GM12878 (cell line): ENCODE measurements around the gene MOBP. TPM values are rescaled to one million over a fixed set of nuclear protein-coding genes. Genes with fewer than 3 reads are reported as not detected.

ENCODE experiments used
- ATAC-seq: fragments of 200-7000 bp; cut with Tn5 transposase; 3 replicates; pipeline ENCODE4 v1.9.1; 2020; ENCODE audit warnings: mild to moderate bottlenecking, moderate library complexity
- BruUV-seq: library from RNA; stranded (reverse); fragments of 400-500 nt; replicated peaks from 2 replicates; lab custom pipeline; 2021; lab: Mats Ljungman, UMichigan
- CTCF ChIA-PET: fragments of 300-600 bp; sonication (Branson Sonifier 250); formaldehyde crosslinking; extraction: SDS; loops from one replicate; lab custom pipeline; 2021; ENCODE audit warnings: inconsistent platforms; lab: Yijun Ruan, JAX
- POLR2A ChIA-PET: fragments of 350-600 bp; formaldehyde crosslinking; extraction: SDS; loops from one replicate; lab custom pipeline; 2021; ENCODE audit warnings: inconsistent platforms; lab: Charles Lee
- RAD21 ChIA-PET: fragments of 300-600 bp; sonication (Branson Sonifier 250); formaldehyde crosslinking; loops from one replicate; lab custom pipeline; 2023; ENCODE audit warnings: antibody characterized with exemption; ENCODE audit not compliant: unreplicated experiment; lab: Charles Lee
- SMC1A ChIA-PET: fragments of 300-600 bp; sonication (Branson Sonifier 250); formaldehyde crosslinking; loops from one replicate; lab custom pipeline; 2023; ENCODE audit not compliant: unreplicated experiment, uncharacterized antibody; lab: Charles Lee
- DNase-seq: peaks from one replicate; pipeline ENCODE4 v3.0.0-alpha.2; 2011; ENCODE audit warnings: low read depth, low spot score
- FAIRE-seq: peaks from 3 replicates; lab custom pipeline; 2011; peaks lifted over from hg19 to GRCh38; lab: Jason Lieb, UNC
- H2AFZ ChIP-seq: 2 replicates; pipeline ENCODE4 v1.6.0; 2011; ENCODE audit warnings: low read depth, low read length, control low read depth; ENCODE audit not compliant: control insufficient read depth
- H3K27ac ChIP-seq: 2 replicates; pipeline ENCODE4 v1.5.1; 2011; ENCODE audit warnings: control low read depth; ENCODE audit not compliant: control insufficient read depth, insufficient read depth
- H3K27me3 ChIP-seq, 2 experiments: replicated peaks in 1 of 2; 2 replicates each; pipeline versions ENCODE4 v1.6.0 to v1.6.1; 2011; ENCODE audit warnings: low read length in 1 of 2; ENCODE audit not compliant: control insufficient read depth in 2 of 2, insufficient read depth in 2 of 2
- H3K36me3 ChIP-seq, 2 experiments: 2 replicates each; pipeline ENCODE4 v1.5.1; 2011; ENCODE audit warnings: low read length in 1 of 2; ENCODE audit not compliant: control insufficient read depth in 2 of 2, insufficient read depth in 2 of 2
- H3K4me1 ChIP-seq: 2 replicates; pipeline ENCODE4 v1.6.1; 2011; ENCODE audit warnings: mild to moderate bottlenecking, low read length, moderate library complexity, mixed read lengths; ENCODE audit not compliant: control insufficient read depth, insufficient read depth
- H3K4me2 ChIP-seq: 2 replicates; pipeline ENCODE4 v1.6.0; 2011; ENCODE audit warnings: control low read depth; ENCODE audit not compliant: control insufficient read depth, insufficient read depth
- H3K4me3 ChIP-seq: fragments of 200-600 bp; sonication (generic); 2 replicates; pipeline ENCODE4 v1.5.1; 2016
- H3K79me2 ChIP-seq: 2 replicates; pipeline ENCODE4 v1.6.0; 2011; ENCODE audit warnings: low read length; ENCODE audit not compliant: control insufficient read depth, insufficient read depth
- H3K9ac ChIP-seq: 2 replicates; pipeline ENCODE4 v1.8.0; 2011; ENCODE audit warnings: low read length, control low read depth, mixed read lengths; ENCODE audit not compliant: control insufficient read depth, insufficient read depth
- H3K9me3 ChIP-seq: replicated peaks from 3 replicates; pipeline ENCODE4 v1.5.1; 2011; ENCODE audit warnings: mild to moderate bottlenecking, low read length; ENCODE audit not compliant: control insufficient read depth, insufficient read depth
- H4K20me1 ChIP-seq: 2 replicates; pipeline ENCODE4 v1.6.0; 2011; ENCODE audit not compliant: control insufficient read depth, insufficient read depth
- EED ChIP-seq: sonication (generic); IDR thresholded peaks from 2 replicates; pipeline ENCODE4 v1.6.1; 2016; ENCODE audit warnings: antibody characterized with exemption, low read depth
- HSF1 ChIP-seq: fragments of 150-350 bp; IDR thresholded peaks from 2 replicates; pipeline ENCODE4 v1.6.1; 2014; ENCODE audit warnings: mild to moderate bottlenecking, low read depth, low read length
- IKZF2 ChIP-seq, 2 experiments: fragments of 450-650 bp; IDR thresholded peaks; 2 replicates each; pipeline ENCODE4 v1.6.1; 2017; ENCODE audit warnings: mild to moderate bottlenecking in 2 of 2, moderate library complexity in 2 of 2
- IRF4 ChIP-seq: IDR thresholded peaks from 2 replicates; pipeline ENCODE4 v1.6.1; 2011; ENCODE audit warnings: low read depth, low read length
- MEF2B ChIP-seq: fragments of 450-650 bp; IDR thresholded peaks from 2 replicates; pipeline ENCODE4 v1.6.1; 2018; ENCODE audit warnings: mild to moderate bottlenecking, moderate library complexity; ENCODE audit not compliant: partially characterized antibody, poor library complexity, severe bottlenecking
- MTA2 ChIP-seq: fragments of 450-650 bp; IDR thresholded peaks from 2 replicates; pipeline ENCODE4 v1.6.1; 2016; ENCODE audit warnings: low read depth, mild to moderate bottlenecking, moderate library complexity
- NR2C2 ChIP-seq: IDR thresholded peaks from 2 replicates; pipeline ENCODE4 v1.6.1; 2011; ENCODE audit warnings: borderline replicate concordance, low read depth; ENCODE audit not compliant: control insufficient read depth, insufficient read length
- NRF1 ChIP-seq: conservative IDR thresholded peaks from 2 replicates; pipeline ENCODE4 v1.6.1; 2011; ENCODE audit warnings: mild to moderate bottlenecking, low read depth, low read length, improper control_type of control experiment
- RAD51 ChIP-seq: fragments of 450-650 bp; IDR thresholded peaks from 2 replicates; pipeline ENCODE4 v1.6.1; 2016; ENCODE audit warnings: moderate library complexity, mild to moderate bottlenecking, inconsistent platforms
- RBBP5 ChIP-seq: fragments of 200-600 bp; sonication (generic); conservative IDR thresholded peaks from 2 replicates; pipeline ENCODE4 v1.6.1; 2016
- REST ChIP-seq: IDR thresholded peaks from 2 replicates; pipeline ENCODE4 v1.6.1; 2012; ENCODE audit warnings: mild to moderate bottlenecking, low read depth, low read length
- RFX5 ChIP-seq: IDR thresholded peaks from 2 replicates; pipeline ENCODE4 v1.6.1; 2011; ENCODE audit warnings: low read depth, low read length, improper control_type of control experiment
- SPI1 ChIP-seq: IDR thresholded peaks from 2 replicates; pipeline ENCODE4 v1.6.1; 2011; ENCODE audit warnings: low read depth, mild to moderate bottlenecking, low read length, moderate library complexity, borderline replicate concordance; ENCODE audit not compliant: insufficient read depth
- SUZ12 ChIP-seq: fragments of 200-600 bp; sonication (generic); IDR thresholded peaks from one replicate; pipeline ENCODE4 v1.6.1; 2018; ENCODE audit warnings: antibody characterized with exemption, mild to moderate bottlenecking; ENCODE audit not compliant: unreplicated experiment
- YBX1 ChIP-seq: fragments of 450-650 bp; IDR thresholded peaks from 2 replicates; pipeline ENCODE4 v1.6.1; 2016; ENCODE audit warnings: antibody characterized with exemption
- WGBS: methylation state at CpG from one replicate; pipeline ENCODE4 v1.1.6; 2016; ENCODE audit warnings: low lambda C conversion rate; ENCODE audit not compliant: insufficient replicate concordance, insufficient coverage; ENCODE audit errors: missing lambda C conversion rate; 5-methylcytosine and 5-hydroxymethylcytosine counted together
- in situ Hi-C: fragments of 300-500 bp; cut with MboI; formaldehyde crosslinking; loops from 9 replicates; pipeline ENCODE4 v1.14.3; 2018; ENCODE audit warnings: mixed read lengths
- intact Hi-C: fragments of 100-400 bp; cut with micrococcal nuclease; formaldehyde crosslinking; loops from one replicate; pipeline ENCODE4 v1.14.2; 2022; ENCODE audit not compliant: unreplicated experiment
- polyA plus RNA-seq, 11 experiments: library from polyadenylated mRNA; depleted of rRNA in 4 of 11; unstranded in 6 of 11; stranded (reverse) in 5 of 11; fragments of >200 nt; fragmentation: Nextera tagmentation in 4 of 11; fragmentation: Illumina TruSeq in 1 of 11; extraction: Ambion mirVana in 4 of 11; extraction: Trizol in 1 of 11; gene quantifications; 1 replicate in 1 of 11; 2 replicates in 10 of 11; pipeline versions ENCODE4 v1.2.1 to v1.2.3, GENCODE V29; 2011 to 2016; ENCODE audit warnings: inconsistent platforms in 2 of 11, missing spikeins in 2 of 11, low read depth in 1 of 11
- total RNA-seq, 4 experiments: library from RNA; depleted of rRNA in 3 of 4; stranded (reverse); fragments of >200 nt in 3 of 4; fragmentation: Illumina TruSeq in 1 of 4; extraction: Trizol in 1 of 4; gene quantifications; 2 replicates each; pipeline versions ENCODE4 v1.2.1 to v1.2.3, GENCODE V29; 2013 to 2021
- TF ChIP-seq, protein P1 (sequence below): fragments of 450-650 bp; IDR thresholded peaks from 2 replicates; pipeline ENCODE4 v1.6.1; 2017; ENCODE audit warnings: low read depth, mild to moderate bottlenecking, moderate library complexity

Gene MOBP
- total and polyA plus RNA-seq, 10 of the 15 experiments (the other 5 are each of a cell fraction or from before 2014, with no cell fraction given): 0.04 to 0.09 (median 0.08) TPM; not detected in 5

- TF ChIP-seq REST: no peak
Observed at GRCh38 chr3:39469945-39470344, 2.5 kb downstream of the MOBP start (continued).

- DNase-seq (no peak), FAIRE-seq (no peak), ATAC-seq (no peak)
- ChIA-PET RAD21 (no interaction called here), SMC1A (interaction anchor here (1.3 kb wide), 1 partner anchor 13 kb away, joined by 3 read pairs; no protein-coding TSS in a partner anchor), POLR2A (no interaction called here), CTCF (no interaction called here)
- Histone ChIP-seq H3K9ac (no peak overlapping the region), H3K27me3 (no peaks in the 10 kb centered on the region), H3K4me3 (no peak overlapping the region), H2AFZ (no peak overlapping the region), H3K79me2 (no peaks in the 10 kb centered on the region), H3K27ac (no peak overlapping the region), H4K20me1 (no peaks in the 10 kb centered on the region), H3K4me2 (no peak overlapping the region), H3K9me3 (no peaks in the 10 kb centered on the region), H3K36me3 (no peaks in the 10 kb centered on the region), H3K4me1 (no peaks in the 10 kb centered on the region)
- in situ Hi-C loops (no loop called here), intact Hi-C loops (no loop called here)
- 71% methylated on average over 5 of the region's 5 CpGs for WGBS
- no TSS peak for BruUV-seq
- TF ChIP-seq IKZF2 (IDR thresholded peaks at IDR 0.05): no peak
- no peak for TF ChIP-seq RFX5
- no peak for TF ChIP-seq EED
- no peak for TF ChIP-seq MEF2B
- no peak for TF ChIP-seq NR2C2
- TF ChIP-seq NRF1: no peak
- no peak for TF ChIP-seq IRF4
- no peak for TF ChIP-seq SPI1
- TF ChIP-seq HSF1: no peak
- no peak for TF ChIP-seq YBX1
- TF ChIP-seq, protein P1, sequence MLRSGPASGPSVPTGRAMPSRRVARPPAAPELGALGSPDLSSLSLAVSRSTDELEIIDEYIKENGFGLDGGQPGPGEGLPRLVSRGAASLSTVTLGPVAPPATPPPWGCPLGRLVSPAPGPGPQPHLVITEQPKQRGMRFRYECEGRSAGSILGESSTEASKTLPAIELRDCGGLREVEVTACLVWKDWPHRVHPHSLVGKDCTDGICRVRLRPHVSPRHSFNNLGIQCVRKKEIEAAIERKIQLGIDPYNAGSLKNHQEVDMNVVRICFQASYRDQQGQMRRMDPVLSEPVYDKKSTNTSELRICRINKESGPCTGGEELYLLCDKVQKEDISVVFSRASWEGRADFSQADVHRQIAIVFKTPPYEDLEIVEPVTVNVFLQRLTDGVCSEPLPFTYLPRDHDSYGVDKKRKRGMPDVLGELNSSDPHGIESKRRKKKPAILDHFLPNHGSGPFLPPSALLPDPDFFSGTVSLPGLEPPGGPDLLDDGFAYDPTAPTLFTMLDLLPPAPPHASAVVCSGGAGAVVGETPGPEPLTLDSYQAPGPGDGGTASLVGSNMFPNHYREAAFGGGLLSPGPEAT: no peak
- TF ChIP-seq MTA2: no peak
- no peak for TF ChIP-seq RAD51
- no peak for TF ChIP-seq RBBP5
- no peak for TF ChIP-seq SUZ12
Observed at GRCh38 chr3:39471652-39472051, 4.2 kb downstream of the MOBP start.
